Measurements from ENCODE around the gene LMAN2.

Gene LMAN2

DNA sequence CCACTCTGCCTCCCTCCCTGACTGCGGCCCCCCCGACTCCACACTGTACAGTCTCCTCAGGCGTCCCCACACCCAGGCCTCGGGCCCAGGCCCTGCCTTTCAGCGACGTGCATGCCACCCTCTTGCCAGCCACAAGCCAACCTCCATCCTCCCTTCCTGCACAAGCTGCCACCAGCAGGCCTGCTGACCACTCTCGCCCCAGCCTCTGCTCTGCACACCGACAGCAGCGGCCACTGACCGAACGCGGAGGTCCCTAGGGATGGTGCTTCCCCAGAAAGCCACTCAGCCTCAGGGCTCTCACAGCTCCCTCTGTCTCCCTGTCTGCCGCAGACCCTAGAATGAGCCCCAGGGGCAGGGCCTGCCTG is 18.6 kb downstream of the LMAN2 start:
- Mint-ChIP-seq H3K4me1 (peaks cover 40% of the 10 kb centered on the region), H3K9me3 (no peaks in the 10 kb centered on the region), H3K27ac (no peak overlapping the region), H3K27me3 (no peaks in the 10 kb centered on the region), H3K4me3 (no peak overlapping the region)
- no peak for DNase-seq
- no peak for ATAC-seq

DNA sequence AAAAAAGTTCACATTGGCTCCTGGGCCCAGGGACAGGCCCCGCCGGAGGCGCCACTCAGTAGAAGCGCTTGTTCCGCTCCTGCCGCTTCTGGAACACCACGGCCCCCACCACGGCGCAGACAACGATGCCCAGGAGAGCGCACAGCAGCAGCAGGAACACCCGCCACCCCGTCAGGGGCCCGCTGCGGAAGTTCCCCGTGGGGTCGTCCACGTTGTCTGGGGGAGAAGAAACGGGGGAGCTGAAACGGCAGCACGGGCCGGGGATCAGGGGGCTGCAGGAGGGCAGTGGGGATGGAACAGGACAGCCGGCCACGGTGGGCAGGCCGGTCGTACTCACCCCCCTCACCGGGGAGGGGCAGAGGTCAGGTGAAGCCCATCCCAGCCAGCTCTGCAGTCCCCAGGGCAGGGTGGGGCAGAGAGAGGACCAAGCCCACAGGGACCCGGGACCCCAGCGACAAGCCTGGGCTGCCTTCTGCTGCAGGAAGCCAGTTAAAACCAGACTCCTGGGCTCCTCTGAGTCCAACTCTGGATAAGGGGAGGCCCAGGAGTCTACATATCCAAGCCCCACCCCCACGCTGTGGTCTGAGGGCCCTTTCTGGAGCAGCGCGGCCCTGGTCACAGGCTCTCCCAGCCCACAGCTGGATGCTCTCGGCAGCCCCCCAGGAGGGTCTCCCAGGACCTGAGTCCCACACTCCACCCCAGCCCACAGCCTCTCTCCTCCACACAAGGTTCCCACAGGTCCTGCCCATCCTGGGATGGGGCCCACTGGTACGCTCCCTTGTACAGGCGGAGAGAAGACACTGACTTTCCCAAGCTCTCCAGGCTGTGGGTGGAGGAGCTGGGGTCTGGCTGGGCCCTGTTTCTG is 19.2 kb downstream of the LMAN2 start:
- peaks cover 46% of the 10 kb centered on the region for H3K4me1 Mint-ChIP-seq
- H3K4me3 Mint-ChIP-seq, result no peak overlapping the region
- ATAC-seq (no peak), DNase-seq (no peak)
- H3K27me3 Mint-ChIP-seq, result no peaks in the 10 kb centered on the region
- H3K9me3 Mint-ChIP-seq, result no peaks in the 10 kb centered on the region
- H3K27ac Mint-ChIP-seq, result no peak overlapping the region

DNA sequence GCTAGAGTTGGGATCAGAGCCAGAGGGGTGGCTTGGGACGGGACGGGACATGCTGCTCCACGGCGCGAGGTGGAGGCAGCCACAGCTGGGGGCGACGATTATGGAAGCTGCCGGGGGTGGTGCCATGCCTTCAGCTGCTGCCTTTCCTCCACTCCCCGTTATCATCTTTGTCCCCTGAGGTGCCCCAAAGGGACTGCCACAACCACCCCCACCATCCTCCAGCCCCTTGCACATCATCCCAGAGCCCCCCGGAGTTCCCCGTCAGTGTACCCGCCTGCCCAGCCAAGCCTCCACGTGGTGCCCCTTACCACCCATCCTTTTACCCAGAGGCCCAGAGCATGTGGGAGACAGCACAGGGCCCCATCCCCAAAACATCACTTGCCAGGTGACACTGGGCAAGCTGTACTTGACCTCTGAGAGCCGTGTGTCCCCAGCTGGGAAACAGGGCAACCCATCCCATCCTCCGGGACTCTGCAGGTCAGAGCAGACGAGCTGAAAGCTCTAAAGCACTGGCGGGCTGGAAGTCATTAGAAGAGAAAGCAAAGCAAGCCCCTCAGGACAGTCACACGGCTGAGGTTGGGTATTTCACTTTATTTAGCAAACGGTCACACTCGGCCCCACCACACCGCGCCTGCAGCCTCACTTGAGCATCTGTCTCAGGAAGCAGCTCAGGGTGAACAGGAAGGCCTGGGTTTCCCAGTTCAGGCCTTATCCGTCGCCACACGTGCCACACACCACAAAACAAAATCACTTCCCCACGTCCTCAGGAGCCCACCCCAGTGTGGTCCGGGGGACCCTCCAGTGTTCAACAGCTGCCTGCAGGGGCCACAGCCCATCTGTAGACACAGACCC is 20.3 kb downstream of the LMAN2 start:
- Mint-ChIP-seq H3K4me1 (peaks cover 42% of the 10 kb centered on the region), H3K4me3 (no peak overlapping the region), H3K27ac (peak overlapping the region; percentile 48 to 49), H3K9me3 (no peaks in the 10 kb centered on the region), H3K27me3 (no peaks in the 10 kb centered on the region)
- DNase-seq (no peak), ATAC-seq (no peak)

DNA sequence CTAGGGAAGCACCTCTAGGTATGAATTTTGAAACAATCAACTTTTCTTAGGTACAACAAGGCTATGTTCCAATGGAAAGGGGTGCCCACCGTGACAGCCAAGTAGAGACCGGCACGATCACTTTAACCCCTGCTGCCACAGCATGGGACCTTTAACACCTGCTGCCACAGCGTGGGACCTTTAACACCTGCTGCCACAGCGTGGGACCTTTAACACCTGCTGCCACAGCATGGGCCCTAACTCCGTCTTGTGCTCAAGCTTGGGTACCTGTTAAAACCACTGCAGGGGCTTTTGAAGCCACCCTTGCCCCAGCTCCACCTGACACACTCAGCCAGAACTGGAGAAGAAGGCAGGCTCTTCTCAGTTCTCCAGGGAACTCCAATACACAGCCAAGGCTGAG is 21.6 kb downstream of the LMAN2 start:
- H3K4me3 Mint-ChIP-seq, result no peak overlapping the region

DNA sequence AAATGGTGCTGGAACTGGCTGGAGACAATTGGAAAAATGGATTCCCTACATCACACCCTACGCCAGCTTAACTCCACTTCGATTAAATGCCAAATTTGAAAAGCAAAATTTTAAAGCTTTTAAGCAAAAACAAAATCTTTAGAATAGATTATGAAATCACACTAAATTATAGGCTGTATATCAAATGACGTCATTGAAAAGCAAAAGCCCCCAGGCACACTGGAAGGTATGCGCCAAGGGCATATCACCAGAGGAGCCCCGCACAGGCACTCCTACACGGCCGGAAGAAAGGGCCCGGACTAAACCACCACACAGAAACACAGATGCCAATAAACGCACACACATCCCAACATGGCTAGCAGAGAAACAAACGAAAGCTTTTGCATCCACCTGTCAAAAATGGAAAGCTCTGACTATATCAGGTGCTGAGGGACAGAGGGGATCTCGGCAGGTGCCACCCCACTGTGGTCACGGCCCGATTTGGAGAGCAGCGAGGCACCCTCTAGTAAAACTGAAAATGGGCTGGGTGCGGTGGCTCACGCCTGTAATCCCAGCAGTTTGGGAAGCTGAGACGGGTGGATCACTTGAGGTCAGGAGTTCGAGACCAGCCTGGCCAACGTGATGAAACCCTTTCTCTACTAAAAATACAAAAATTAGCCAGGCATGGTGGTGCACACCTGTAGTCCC is 22.8 kb downstream of the LMAN2 start:
- Mint-ChIP-seq H3K4me3 (no peak overlapping the region), H3K27me3 (no peaks in the 10 kb centered on the region), H3K9me3 (no peaks in the 10 kb centered on the region), H3K4me1 (peaks cover 42% of the 10 kb centered on the region), H3K27ac (no peak overlapping the region)
- no peak for DNase-seq
- no peak for ATAC-seq

More for the DNA sequence above, 21.6 kb downstream of the LMAN2 start:
- Mint-ChIP-seq H3K27me3 (no peaks in the 10 kb centered on the region), H3K27ac (no peak overlapping the region), H3K4me1 (peaks cover 36% of the 10 kb centered on the region), H3K9me3 (no peaks in the 10 kb centered on the region)
- ATAC-seq (no peak), DNase-seq (no peak)

DNA sequence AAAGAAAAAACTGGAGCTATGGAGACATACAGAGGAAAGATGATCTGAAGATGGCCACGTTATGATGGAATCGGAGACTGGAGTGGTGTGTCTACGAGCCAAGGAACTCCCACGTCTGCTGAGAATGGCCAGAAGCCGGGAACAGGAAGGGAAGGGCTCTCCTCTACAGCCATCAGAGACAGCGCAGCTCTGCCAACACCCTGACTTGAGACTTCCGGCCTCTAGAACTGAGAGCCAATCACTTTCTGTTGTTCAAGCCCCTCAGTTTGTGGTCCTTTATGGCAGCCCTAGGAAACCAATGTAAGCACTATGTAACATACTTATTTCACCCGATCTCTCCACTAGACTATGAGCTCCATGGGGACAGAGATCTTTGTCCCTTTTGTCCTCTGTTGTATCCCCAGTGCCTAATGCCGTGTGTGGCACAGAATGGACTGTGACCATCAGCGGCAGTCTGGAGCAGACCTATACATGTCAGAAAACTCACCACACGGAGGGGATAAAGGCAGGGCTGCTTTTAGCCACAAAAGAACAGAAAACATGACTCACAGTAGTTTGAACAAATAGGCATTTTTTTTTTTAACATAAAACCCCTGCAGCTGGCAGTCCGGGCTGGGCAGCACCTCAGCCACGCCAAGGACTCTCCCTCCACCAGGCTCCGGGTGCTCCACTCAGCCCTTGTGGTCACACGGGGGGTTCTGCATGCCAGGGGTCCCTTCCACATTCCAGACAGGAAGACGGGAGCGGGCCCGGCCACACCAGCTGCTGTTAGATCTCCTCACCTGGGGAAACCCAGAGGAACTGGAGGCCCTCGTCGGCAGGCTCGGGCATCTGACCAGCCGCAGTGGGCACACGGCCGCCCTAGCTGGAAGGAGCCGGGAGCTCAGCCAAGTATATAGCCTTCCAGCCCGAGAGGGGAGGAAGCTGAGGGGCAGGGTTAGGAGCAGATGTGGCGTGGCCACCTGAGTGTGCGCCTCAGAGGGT is 23.6 kb downstream of the LMAN2 start:
- ATAC-seq, result peak; percentile 93
- peak overlapping the region; percentile 54 to 62 for H3K4me3 Mint-ChIP-seq
- H3K27ac Mint-ChIP-seq, result peak overlapping the region; percentile 79 to 95
- H3K9me3 Mint-ChIP-seq, result no peaks in the 10 kb centered on the region
- H3K27me3 Mint-ChIP-seq, result no peaks in the 10 kb centered on the region
- peaks cover 41% of the 10 kb centered on the region for H3K4me1 Mint-ChIP-seq
- DNase-seq, result peak in 1 of 2 donors; percentile 47

DNA sequence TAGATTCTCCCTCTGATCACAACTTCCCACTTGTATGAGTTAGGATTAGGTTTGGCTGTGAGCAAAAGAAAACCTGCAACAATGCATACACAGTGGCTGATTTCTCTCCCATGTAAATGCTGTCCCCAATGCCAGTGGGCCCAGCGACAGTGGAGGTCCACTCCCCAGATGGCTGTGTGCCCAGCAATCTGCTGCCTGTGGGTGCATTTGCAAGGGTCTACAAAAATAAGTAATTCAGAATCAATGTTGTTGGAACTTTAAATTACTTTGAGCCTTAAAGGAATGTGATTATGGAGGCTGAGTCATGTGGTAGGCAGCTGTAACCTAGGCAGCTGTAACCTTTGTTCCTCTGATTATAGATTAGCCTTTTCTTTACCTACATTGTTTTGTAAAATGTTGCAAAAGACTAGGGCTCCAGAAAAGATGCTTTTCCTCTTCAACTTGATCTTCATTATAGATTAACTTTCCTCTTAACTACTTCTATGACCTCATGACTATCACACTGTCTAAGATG is 25.5 kb downstream of the LMAN2 start:
- Mint-ChIP-seq H3K4me1 (peaks cover 36% of the 10 kb centered on the region), H3K27ac (no peak overlapping the region), H3K4me3 (no peak overlapping the region), H3K27me3 (no peaks in the 10 kb centered on the region), H3K9me3 (no peaks in the 10 kb centered on the region)
- no peak for DNase-seq
- ATAC-seq, result no peak

DNA sequence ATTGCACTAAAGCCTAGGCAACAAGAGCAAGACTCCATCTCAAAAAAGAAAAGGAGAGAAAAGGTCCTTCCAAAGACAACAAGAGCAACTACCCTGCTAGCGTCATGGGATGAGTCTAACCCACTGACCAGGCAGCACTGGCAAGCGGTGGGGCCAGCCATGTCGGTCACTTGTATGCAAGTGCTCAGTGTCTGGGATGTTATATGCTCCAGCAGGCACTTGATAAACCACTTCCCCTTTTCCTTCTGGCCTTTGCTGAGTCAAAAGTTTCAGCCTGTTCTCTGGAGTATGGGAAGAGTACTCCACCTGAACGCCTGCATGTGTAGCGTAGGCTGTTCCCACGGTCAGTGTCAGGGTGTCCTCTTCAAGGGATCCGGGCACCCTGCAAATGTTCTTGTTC is 30.6 kb downstream of the LMAN2 start:
- no peak overlapping the region for H3K27ac Mint-ChIP-seq
- DNase-seq (no peak), ATAC-seq (no peak)
- H3K4me3 Mint-ChIP-seq, result no peak overlapping the region
- no peaks in the 10 kb centered on the region for H3K27me3 Mint-ChIP-seq
- no peaks in the 10 kb centered on the region for H3K9me3 Mint-ChIP-seq
- H3K4me1 Mint-ChIP-seq, result peaks cover 42% of the 10 kb centered on the region

DNA sequence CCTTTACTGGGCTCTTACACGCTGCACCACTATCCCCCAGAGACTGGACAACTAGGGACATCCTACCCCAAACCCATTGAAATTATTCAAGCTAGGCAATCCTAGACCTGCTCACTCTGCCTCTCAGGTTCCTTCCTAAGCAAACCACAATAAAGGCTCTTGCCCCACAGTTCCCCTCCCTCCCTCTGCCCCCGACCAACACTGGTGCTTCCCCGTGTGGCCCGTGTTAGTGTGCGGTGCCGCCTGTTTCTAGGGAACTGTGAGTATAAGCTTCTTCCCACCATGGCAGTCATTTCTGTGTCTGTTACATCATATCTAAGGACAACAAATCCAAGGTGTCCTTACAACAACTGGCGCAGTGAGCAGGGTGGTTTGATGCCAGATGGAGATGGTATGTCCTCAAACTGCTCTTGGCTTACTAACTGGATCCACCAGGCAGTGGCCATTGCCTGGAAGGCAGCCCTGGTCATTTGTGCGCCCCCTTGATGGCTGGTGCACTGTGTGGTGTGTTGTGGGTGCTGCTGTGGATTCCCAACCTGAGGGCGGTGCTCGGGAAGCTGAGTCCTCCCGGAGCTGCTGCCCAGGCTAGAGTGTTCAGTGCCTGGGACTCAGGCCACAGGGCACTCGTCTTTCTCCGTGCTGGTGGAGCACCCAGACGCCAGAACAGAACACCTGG is 31.4 kb downstream of the LMAN2 start:
- Mint-ChIP-seq H3K27ac (peak overlapping the region in 1 of 2 donors; percentile 13), H3K4me3 (no peak overlapping the region), H3K4me1 (peaks cover 44% of the 10 kb centered on the region), H3K27me3 (no peaks in the 10 kb centered on the region), H3K9me3 (no peaks in the 10 kb centered on the region)
- DNase-seq (peak in 1 of 2 donors; percentile 53), ATAC-seq (peak; percentile 89)

DNA sequence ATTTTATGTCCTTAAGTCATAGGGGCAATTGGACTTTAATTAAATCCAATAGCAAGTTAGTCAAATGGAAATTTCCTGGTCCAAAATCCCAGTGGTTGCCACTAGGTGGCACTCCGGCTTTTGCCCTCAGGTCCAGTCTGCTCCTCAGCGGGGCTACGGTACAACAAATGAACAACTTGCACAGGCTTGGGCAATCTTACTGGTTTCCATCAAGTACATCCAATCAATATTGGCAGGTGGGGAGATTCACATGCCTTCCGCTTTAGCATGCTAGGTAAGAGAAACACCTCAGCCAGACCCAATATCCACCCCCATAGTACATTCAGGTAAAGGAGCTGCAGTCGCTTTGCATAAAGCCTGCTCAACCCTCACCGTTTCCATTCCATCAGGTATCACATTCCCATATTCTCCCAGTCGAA is 33.5 kb downstream of the LMAN2 start:
- H3K27ac Mint-ChIP-seq, result no peak overlapping the region
- H3K9me3 Mint-ChIP-seq, result no peaks in the 10 kb centered on the region
- H3K4me3 Mint-ChIP-seq, result no peak overlapping the region
- peak; percentile 68 for ATAC-seq
- H3K27me3 Mint-ChIP-seq, result no peaks in the 10 kb centered on the region
- DNase-seq, result peak; percentile 69 to 74
- peaks cover 53% of the 10 kb centered on the region for H3K4me1 Mint-ChIP-seq

DNA sequence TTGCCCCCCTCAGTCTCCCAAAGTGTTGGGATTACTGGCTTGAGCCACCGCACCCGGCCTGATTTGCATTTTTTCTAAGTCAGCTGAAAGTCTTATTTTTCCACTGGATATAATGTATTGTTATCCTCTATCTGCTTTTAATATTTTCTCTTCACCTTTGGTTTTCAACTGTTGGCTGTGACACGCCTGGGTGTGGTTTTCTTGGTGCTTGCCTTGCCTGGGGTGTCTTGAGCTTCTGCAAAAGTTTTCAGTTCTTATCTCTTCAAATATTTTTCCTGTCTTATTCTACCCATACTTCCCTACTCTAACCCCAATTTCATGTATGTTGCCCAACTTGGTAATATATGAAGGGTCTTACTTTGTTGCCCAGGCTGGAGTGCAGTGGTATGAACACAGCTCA is 35.5 kb downstream of the LMAN2 start:
- Mint-ChIP-seq H3K27ac (peak overlapping the region in 1 of 2 donors; percentile 85), H3K4me3 (no peak overlapping the region), H3K27me3 (no peaks in the 10 kb centered on the region), H3K4me1 (peaks cover 56% of the 10 kb centered on the region), H3K9me3 (no peaks in the 10 kb centered on the region)
- DNase-seq, result no peak
- ATAC-seq, result no peak

DNA sequence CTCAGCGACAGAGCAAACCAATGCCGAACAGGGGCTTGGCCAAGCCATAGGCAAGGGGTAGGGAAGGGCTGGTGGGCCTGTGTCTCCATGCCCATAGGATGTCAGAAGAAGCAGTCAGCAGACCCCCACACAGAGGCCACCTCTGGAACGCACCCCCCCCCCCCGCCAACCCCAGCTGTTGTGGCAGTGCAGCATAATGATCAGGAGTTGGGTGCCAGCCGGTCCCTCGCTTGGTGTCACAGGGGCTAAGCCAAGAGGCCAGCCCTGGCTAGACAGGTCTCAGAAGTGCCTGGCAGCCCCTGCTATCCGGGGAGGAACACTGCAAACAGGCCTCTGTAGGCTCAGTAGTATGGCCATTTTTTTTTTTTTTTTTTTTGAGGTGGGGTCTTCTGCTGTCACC is 36.1 kb downstream of the LMAN2 start:
- DNase-seq (no peak), ATAC-seq (no peak)
- H3K4me3 Mint-ChIP-seq, result no peak overlapping the region
- no peak overlapping the region for H3K27ac Mint-ChIP-seq
- no peaks in the 10 kb centered on the region for H3K9me3 Mint-ChIP-seq
- H3K27me3 Mint-ChIP-seq, result no peaks in the 10 kb centered on the region
- H3K4me1 Mint-ChIP-seq, result peaks cover 60% of the 10 kb centered on the region

DNA sequence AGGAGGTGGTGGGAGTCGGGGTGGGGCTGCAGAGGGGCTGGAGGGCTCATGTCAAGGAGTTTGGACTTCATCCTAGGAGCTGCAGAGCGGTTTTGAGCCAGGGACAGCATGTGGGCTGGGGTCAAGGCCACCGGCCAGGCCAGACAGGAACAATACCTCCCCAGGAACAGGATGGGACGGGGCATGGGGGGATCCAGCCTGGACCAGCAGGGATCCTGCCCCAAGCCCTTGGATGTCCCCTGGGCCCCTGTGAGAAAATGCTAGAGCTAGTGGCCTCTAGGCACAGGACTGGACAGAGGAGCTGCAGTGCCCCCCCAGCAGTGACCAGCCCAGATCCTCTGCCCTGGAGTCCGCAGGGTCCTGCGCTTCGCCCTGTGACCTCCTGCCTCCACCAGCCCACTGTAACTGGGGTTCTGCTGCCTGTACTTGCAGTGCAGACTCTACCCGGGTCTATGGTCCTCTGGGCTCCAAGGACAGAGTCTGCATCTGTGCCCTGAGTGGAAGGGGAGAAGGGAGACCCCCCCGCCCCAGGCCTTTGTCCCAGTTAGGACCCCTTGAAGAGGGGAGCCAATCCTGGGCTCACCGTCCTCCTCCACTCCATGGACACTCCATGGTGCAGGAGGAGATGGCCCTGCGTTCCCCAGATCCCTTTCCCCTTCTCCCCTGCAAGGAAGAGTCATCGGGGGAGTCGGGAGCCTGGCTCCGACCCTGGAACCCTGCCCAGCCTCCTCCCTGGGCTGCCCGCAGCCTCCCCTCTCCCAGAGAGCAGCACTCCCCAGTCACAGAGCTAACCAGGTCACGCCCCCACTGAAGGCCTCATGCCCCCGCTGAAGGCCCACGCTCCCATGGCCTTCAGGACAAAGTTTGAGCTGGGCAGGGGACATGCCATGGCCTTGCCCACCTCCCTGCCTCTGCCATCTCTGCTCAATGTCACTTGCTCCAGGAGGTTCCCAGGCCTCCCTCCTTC is 36.8 kb downstream of the LMAN2 start:
- ATAC-seq, result no peak
- Mint-ChIP-seq H3K27ac (no peak overlapping the region), H3K9me3 (no peaks in the 10 kb centered on the region), H3K4me3 (peak overlapping the region in 1 of 2 donors; percentile 24), H3K4me1 (peaks cover 60% of the 10 kb centered on the region), H3K27me3 (no peaks in the 10 kb centered on the region)
- DNase-seq, result no peak

Data from stimulated activated naive CD8-positive, alpha-beta T cell treated with anti-CD3 and anti-CD28 coated beads, Interleukin-15, amount 100 ng/mL, for 72 hours (primary cell).